ENCODE data around the gene EHBP1L1.
"Not testable (repeated sequence)": the region's sequence is repeated elsewhere in the genome, so short reads cannot be mapped to it uniquely, and the experiment has no call there.

The EHBP1L1 gene

GRCh38 chr11:65560555-65561418, 15.1 kb upstream of the EHBP1L1 start:
- peak; percentile 84 for DNase-seq

GRCh38 chr11:65562020-65562419, 13.8 kb upstream of the EHBP1L1 start:
- no peak for DNase-seq

DNA sequence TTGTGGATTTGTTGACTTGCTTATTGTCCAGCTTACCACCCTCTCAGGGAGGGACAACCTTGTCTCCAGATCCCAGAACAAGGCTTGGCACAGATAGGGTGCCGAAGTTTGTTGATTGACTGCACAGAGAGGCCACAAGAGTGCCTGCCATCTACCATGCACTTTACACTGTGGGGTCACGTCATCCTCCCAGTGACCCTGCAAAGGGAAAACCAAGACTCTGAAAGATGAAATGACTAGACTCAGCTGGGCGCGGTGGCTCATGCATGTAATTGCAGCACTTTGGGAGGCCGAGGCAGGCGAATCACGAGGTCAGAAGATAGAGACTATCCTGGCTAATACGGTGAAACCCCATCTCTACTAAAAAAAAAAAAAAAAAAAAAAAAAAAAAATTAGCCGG, 13.1 kb upstream of the EHBP1L1 start:
- DNase-seq = no peak

GRCh38 chr11:65563601-65564000, 12.3 kb upstream of the EHBP1L1 start:
- no peak for DNase-seq

DNA sequence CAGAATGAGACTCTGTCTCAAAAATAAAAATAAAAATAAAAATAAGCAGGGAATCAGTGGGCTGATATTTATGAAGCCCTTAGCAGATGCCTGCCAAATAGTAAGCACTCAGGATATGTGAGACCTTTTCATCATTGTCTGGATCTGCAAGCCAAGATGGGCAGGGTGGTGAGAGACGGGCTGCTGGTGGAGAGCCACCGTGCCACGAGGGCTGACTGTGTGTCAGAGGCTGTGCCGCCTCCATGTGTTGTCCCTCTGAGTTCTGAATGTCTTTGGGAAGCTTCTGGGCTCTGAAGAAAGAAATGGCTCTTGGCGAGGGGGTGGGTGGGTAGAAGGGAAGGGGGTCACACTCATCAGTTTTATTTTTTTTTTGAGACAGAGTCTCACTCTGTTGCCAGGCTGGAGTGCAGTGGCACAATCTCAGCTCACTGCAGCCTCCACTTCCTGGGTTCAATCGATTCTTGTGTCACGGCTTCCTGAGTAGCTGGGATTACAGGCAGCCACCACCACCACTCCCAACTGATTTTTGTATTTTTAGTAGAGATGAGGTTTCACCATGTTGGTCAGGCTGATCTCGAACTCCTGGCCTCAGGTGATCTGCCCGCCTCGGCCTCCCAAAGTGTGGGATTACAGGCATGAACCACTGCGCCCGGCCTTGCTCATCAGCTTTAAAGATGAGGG, 10.8 kb upstream of the EHBP1L1 start:
- DNase-seq = not testable (repeated sequence)

- no peak for DNase-seq
Measured at GRCh38 chr11:65565624-65566453, 10.0 kb upstream of the EHBP1L1 start.

DNA sequence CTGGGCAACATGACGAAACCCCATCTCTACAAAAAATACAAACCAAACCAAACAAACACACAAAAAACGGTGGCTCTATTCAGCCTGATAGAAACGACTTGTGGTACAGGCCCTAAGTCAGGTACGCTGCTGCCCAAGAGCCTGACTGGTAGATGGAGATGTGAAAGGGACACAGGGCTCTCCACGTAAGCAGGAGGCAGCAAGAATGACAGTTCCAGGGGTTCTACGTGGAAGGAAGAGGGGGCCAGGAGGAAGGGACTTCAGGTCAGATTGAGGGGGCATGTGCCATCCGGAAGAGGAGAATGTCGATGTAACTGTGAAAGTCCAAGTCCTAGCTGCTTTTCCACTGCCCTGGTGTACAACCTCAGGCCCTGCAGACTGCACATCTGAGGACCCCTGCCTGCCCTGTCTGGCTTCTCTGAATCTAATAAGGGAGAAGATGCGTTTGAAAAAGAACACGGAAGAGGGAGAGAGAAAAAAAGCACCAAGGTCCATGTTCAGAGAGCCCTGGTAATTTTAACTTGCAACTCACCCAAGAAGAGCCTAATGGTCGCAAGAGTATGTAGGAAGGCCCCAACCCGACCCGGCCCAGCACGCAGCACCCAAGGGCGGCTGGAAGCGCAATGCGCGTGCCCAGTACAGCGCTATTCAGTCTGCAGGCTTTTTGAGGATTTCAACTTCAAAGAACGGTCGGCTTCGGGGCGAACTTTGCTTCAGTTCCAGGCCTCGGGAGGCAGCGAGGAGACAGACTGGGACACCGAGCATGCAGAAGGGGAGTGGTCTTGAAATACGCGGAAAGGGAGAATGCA, 6.5 kb upstream of the EHBP1L1 start:
- DNase-seq = no peak

DNA sequence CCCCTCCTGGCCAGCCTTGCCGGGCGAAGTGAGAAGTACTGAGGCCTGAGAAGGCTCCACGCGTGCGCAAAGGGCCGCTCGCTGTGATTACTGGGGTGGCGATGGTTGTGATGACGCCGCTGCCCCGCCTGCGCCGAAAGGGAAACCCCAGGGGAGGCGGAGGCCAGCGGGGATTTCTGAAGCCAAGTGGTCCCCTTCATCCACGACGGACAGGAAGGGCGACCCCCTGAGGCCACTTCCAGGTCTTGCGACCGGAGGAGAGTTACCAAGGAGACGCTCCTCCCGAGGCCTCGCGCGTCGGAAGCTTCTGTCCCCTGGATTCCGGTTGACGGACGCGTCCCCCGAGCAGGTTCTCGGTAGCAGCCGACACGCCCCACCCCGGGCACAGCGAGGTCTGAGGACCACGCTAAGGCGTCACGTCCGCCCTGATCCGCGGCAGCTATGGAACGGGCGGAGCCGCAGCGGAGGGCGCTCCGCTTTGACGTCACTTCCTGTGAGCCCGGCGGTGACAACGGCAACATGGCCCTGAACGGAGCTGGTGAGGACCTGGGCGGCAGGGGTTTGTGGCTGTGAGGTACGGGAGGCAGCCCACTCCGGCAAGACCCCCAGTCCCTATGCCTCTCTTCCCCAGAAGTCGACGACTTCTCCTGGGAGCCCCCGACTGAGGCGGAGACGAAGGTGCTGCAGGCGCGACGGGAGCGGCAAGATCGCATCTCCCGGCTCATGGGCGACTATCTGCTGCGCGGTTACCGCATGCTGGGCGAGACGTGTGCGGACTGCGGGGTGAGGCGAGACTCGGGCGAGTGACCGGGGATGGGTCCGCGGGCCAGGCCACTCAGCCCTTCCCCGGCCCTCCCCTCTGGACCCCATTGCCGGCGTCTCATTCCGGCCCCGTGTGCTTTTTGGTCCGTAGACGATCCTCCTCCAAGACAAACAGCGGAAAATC, 5.6 kb upstream of the EHBP1L1 start, which contains the start of gene ZNRD2:
TSS of gene ZNRD2 (plus strand) at position 505 of the 946 bp plus-strand sequence. CDS start at position 520, 15 bp downstream.
- peak; percentile 98 for DNase-seq

- DNase-seq = no peak
Measured at GRCh38 chr11:65571420-65571819, 4.4 kb upstream of the EHBP1L1 start.

DNA sequence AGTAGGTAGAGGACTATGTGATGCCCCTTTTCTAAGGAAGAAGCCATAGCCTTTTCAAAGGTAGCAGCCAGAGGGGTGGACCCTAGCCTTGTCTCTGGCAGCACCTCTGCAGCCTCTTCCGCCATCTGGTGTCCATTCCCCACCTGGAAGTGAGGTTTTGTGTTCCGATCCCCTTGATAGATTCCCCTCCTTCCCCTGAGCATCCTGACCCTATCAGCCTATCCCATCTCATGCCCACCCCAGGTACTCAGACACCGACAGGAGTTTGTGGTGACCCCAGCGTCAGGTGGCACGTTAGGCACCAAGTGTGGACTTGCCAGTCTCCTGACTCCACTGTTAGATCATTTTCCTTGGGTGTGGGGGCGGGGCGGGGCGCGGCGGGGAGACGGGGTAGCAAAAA, 3.9 kb upstream of the EHBP1L1 start:
- DNase-seq = peak; percentile 77

GRCh38 chr11:65572356-65573051, 3.3 kb upstream of the EHBP1L1 start, which contains the start of gene FAM89B:
TSS of gene FAM89B (plus strand) at chr11:65572538. CDS start at chr11:65572670, 132 bp downstream.
- DNase-seq = peak; percentile 96

GRCh38 chr11:65573391-65574079, 2.3 kb upstream of the EHBP1L1 start:
- DNase-seq = no peak

- peak; percentile 86 for DNase-seq
Measured at GRCh38 chr11:65574109-65574810, 1.6 kb upstream of the EHBP1L1 start.

DNA sequence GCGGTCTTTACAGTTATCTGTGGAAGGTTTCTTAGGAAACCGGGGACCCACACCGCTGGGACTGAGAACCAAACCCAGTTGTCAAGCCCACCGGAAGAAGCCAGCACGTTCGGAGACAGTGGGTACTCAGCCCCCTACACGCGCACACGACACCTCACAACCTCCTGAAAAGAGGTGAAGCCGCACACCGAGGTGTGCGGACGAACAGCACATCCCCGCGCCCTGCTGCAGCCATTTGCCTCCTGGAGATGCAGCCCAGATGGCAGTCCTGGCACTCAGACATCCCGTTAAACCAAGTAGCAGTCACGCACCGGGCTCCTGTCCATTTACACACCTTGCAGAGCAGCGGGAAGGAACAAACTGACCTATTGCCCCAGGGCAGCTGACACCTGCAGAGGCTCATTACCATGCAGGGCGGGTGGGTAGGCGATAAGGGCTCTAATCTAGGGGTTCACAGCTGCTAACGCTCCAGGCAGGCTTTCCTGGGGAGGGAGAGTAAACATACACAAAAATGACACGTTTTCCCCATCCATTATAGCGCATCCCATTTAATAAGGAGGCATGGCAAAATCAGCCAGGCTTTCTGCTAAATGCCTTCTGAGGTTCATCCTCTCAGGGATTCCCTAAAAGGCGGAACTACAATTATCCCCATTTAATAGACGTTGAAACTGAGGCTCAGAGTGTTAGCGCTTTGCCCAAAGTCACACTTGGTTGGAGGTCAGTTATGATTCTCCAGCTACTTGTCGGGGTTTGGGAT, 864 bp upstream of the EHBP1L1 start:
- peak; percentile 22 for DNase-seq

DNA sequence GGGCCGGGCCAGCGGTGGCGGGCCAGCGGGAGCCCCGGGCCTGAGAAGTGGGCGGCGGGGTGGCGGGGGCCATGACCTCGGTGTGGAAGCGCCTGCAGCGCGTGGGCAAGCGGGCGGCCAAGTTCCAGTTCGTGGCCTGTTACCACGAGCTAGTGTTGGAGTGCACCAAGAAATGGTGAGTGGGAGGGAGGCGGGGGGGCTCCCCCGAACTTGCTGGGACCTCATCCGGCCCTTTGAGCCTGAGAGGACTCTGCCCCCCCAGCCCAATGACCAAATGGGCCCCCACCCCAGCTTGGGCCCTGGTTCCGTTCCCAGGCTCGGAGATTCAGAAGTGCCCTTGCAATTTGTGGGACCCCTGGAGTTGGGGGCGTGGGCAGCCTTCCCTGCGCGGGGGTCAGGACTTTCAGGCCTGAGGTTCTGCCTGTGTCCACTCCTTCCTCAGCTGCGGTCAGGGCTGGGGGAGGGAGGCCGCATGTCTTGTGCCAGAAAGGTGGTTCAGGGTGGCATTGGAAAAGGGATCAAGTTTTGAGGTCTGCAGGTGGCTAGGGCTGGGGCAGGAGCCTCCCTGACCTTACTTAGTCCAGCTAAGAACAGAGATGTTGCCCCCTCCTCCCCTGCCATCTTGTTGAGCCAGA, 496 bp downstream of the EHBP1L1 start:
- no peak for DNase-seq

- DNase-seq = peak; percentile 26
Measured at GRCh38 chr11:65576867-65577755, 1.3 kb downstream of the EHBP1L1 start.

GRCh38 chr11:65577756-65578109, 1.9 kb downstream of the EHBP1L1 start:
- DNase-seq = no peak

Measured in eye (tissue), 1 donor.